GM18511 (cell line): Measurements from ENCODE around the gene ARHGEF12.

Source experiments
- ATAC-seq: cut with Tn5 transposase; IDR thresholded peaks from one replicate; pipeline ENCODE4 v1.9.1; 2021; ENCODE audit warnings: mild to moderate bottlenecking, moderate library complexity; ENCODE audit not compliant: unreplicated experiment

ARHGEF12 gene

DNA sequence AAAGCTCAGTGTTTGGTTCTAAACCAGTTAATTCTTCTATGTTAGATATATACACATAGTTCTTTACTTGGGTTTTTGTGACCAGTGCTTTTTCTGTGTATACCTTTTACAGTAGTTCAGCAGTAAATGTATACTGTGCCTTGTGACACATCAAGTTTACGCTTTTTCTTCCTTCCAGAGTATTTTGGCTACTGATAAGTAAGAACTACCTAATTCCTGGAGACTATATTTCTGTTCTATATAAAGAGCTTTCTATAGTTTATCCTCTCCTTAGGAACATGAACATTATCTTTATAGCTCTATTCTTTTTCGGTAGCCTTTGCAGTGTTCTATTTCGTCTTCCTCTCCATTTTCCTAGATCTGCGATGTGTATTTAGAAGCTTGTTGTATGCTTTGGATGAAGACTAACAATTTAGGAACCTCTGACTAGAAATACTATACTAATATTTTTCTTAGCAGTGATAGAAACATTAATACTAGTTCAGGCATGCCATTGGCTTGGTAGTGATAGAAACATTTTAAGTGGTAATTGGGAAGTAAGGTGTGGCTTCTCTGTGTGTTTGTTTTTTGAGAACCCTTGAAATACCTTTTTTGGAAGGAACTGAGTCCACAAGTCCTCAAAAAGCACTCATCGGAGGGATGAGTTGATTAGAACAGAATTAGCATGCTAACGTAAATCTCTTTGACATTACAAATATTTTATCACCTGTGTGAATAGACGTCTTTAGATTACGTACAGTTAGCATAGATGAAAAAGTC lies 74.6 kb downstream of the ARHGEF12 start:
- ATAC-seq = no peak

DNA sequence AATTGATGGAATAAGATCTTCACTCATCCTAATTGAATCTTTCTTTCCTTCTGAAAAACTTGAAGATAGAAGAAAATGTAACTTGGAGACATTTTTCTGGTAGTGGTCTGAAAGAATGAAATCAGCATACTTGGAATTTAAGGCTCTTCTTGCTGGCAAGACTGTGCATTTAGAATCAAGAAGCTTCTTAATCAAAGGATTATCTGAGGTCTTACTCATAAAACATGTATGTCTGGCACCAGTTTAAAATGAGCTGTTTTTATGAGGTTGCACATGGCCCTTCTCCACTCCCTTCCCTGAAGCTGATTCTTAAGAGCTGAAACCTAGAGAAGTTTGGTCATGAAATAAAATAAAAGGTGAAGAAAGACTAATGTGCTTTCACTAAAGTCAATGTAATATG lies 77.3 kb downstream of the ARHGEF12 start:
- ATAC-seq = no peak

DNA sequence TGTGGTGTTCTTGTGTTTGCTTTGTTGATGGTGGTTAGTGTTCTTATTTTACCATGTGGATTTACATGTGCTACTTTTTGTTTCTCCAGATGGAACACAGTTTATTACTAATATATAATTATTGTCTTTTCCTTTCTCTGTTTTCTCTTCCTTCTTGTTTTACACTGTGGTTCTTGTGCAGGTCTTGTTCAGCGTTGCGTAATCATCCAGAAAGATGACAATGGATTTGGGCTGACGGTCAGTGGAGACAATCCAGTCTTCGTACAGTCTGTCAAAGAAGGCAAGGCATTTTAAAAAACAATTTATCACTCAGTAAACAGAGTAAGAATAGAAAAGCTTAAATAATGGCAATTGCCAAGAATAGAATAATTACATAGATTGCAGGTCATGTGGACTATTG lies 84.4 kb downstream of the ARHGEF12 start:
- ATAC-seq = no peak

DNA sequence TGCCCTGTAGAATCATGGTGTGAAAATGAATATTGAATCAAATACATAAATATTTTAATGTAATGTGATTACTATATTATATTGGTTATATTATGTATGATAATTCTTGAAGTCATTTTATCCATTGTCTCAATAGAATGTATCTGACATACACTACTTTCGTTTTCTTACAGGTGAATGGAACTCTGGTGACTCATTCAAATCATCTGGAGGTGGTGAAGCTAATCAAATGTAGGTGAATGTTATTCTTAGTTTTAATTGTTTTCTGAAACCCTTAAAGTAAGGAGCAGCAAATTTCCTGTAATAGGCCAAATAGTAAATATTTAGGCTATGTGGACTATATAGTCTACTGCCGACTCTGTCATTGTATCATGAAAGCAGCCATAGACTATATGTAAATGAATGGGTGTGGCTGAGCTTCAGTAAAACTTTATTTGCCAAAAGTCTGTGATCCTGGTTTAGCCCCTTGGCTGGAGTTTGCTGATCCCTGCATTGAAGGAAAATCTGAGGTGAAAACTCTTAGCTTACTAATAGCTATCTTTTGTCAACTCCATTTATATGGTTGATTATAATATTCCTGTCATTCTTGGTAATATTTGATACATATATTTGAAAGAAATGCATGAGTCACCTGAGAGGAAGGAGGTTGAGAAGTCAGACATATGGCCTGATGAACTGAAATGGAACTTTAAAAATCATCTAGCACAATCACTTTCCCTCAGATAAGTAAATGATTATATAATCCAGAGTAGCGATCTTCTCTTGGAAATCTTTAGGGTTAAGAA lies 88.2 kb downstream of the ARHGEF12 start:
- no peak for ATAC-seq

DNA sequence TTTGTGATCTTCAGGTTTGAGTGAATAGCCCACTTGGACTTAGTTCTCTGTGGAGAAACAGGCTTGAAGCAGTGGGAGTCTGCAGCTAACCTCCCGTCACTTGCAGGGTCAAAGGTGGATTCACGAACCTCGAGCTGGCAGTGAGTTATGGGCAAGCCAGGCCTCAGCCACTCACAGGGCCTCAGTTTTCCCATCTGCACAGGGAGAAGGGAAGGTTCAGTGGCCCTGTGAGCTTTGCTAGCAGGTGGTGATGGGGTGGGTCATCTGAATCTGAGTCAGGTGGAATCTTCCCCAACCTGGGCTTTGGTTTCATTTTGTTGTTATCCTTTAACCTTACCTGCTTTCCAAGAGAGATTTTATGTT lies 88.7 kb downstream of the ARHGEF12 start:
- ATAC-seq = no peak

DNA sequence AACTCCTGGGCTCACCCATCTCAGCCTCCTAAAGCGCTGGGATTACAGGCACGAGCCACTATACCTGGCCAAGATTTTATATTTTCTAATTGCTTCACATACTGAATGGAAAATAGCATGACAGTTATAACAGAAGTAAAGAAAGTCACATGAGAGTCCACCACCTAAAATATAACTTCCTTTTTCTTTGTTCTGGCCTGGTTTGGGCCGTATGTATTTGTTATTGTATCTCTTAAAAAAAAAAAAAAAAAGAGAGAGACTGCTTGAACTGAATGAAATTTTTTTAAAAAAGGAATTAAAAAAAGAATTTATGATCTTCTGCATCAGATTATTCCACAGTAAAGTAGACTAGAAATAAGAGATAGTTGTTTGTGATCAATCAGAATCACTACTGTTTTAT lies 89.3 kb downstream of the ARHGEF12 start:
- no peak for ATAC-seq

DNA sequence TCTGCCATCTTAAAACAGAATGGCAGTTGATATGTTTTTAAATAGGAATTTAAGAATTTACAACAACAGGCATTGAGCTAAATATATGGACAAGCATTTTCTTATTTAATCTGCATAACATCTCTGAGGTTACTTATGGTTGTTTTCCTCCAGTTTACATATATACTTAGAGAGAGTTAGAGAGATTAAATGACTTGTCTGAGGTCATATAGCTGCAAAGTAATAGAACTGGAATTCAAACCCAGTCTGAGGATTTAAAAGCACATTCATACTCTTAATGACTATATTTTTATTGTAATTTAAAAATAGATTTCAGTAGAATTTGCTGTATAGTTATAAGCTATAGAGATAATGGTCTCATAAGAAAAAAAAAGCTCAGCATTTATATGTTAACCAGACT lies 93.9 kb downstream of the ARHGEF12 start:
- ATAC-seq = no peak

DNA sequence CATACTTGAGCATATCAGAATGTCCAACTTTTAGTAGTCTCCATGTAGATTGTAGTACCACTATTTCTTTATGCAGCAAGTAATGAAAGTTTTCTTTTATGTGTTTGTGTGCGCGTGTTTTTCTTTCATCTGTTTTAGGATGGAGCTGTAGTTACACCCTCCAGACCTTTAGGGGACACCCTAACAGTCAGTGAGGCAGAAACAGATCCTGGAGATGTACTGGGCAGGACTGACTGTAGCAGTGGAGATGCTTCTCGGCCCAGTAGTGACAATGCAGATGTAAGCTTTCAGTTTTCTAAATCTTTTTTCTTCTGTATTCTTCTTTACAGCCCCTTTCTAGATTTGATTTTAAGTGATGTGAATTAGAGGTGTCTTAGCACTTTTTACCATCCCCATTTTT lies 95.4 kb downstream of the ARHGEF12 start:
- ATAC-seq = no peak

DNA sequence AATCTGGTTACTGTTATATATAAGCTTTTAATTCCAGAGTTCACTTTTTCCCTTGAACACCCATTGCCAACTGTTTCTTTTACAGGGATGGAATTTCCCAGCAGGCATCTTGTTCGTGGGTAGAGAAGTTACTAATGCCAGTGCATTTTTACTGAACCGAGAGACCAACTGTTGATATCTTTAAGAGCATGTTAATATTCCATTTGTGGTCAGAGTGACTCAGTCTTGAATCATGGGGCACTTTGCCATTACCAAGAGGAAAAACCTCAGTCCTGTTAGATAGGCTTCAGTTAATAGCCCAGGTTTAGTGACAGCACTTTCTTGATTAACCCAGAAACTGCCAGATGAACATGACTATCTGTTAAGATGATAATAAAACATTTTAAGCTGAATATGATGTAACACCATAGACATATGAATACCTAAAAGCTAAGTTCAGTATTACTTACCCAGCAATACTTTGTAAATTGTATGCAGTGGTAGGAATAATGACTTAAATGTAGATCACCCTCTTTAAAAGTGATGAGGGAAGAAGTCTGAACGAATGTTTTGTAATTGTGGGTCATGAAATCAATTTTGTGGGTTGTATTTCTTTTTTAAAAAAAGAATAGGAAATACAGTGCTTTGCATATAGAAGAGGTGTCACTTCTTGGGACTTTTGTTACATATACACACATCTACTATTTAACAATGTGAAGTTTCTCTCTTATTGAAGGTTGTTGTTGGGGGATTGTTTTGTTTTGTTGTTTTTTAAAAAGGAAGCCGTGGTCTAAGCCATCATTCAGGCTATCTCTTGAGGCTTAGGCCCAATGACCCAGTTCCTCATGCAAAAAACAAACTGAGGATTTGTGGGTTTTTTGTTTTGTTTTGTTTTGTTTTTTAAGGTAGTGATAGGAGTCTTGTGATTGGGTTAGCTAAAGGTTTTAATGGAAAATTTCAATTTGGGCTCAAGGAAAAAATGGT lies 96.1 kb downstream of the ARHGEF12 start:
- peak; percentile 66 for ATAC-seq

DNA sequence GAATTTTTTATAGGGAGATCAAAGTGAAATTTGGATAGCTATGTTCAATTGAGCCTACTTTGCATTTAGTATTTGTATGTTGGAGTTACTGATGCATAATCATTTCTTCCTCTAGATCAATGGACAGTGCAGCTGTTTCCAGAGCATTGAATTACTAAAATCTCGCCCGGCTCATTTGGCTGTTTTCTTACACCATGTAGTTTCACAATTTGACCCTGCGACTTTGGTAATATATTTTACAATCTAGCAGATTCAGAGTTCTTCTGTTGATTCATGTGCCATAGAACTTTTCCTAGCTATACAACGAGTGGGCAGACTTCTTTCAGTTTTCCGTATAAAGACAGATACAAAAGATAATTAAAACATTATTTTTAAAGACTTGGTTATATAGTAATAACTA lies 105.4 kb downstream of the ARHGEF12 start:
- no peak for ATAC-seq

DNA sequence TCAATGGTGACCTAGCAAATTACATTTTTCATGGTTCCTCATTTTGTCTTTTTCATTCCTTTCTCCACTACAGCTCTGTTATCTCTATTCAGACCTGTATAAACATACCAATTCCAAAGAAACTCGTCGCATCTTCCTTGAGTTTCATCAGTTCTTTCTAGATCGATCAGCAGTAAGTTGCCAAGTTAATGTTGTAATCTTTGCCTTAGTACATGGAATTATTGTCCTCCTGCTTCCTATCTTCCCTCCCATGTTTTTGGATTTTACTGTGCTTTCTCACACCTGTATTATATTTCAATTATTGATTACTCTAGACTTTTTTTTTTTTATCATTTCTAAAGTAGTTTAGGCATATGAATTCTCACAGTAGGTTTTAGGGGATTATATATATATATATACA lies 105.8 kb downstream of the ARHGEF12 start:
- ATAC-seq = no peak

DNA sequence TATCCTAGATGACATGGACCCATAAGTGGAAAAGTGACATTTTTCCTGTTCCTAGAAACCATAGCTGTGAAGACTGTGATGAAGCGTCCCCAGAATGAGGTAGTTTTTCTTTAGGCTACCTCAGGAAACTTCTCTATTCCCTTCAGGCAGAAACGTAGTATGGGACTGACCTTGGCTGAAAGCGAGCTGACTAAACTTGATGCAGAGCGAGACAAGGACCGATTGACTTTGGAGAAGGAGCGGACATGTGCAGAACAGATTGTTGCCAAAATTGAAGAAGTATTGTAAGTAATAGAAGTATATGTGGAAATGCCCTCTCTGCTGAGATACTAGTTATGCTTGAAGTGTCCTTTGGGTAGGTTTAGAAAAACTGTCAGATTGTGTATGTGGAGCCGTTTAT lies 110.6 kb downstream of the ARHGEF12 start:
- ATAC-seq = no peak

DNA sequence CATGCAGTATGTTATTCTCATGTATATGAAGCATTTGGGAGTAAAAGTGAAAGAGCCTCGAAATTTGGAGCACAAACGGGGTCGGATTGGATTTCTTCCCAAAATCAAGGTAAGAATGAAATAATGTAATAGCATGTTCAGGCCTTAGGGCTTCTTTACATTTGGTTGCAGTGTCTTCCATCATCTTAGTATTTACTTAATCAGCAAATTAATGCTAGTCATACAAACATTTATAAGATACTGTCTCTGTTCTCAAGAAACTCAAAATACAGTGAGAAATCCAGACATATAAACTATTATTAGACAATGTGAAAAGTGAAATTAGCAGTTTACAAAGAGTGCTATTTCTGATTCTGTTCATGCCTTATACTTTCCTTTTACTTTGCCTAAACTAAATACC lies 112.0 kb downstream of the ARHGEF12 start:
- no peak for ATAC-seq

DNA sequence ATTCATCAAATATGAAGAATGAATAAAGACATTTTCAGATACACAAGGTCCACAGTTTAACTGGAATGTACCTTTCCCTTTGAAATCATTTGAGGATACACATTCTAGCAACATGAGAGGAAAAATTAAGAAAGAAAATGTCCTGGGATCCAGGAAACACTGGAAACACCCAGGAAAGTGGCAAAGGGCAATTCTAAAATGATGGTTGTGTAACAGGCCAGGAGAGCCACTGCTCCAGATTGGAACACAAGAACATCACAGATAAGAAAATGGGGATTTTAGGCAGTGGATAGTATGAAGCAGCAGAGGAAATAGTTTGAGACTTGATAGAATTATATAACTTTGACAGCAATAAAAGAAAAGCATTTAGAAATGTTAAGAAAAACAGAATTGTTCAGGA lies 119.3 kb downstream of the ARHGEF12 start:
- no peak for ATAC-seq

DNA sequence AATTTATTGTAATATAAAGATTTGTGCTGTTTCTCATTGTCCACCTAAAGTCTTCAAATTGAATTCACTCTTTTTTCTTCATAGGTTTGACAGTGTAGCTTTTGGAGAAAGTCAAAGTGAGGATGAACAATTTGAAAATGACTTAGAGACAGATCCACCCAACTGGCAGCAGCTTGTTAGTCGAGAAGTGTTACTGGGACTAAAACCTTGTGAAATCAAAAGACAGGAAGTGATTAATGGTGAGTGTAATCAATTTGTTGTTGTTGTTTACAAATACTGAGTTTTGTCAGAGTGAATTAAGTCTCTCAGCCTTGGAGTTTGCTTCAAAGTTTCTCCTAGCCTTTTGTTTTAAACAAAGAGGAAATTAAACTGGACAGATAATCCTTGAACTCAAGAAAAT lies 121.8 kb downstream of the ARHGEF12 start:
- ATAC-seq = no peak

DNA sequence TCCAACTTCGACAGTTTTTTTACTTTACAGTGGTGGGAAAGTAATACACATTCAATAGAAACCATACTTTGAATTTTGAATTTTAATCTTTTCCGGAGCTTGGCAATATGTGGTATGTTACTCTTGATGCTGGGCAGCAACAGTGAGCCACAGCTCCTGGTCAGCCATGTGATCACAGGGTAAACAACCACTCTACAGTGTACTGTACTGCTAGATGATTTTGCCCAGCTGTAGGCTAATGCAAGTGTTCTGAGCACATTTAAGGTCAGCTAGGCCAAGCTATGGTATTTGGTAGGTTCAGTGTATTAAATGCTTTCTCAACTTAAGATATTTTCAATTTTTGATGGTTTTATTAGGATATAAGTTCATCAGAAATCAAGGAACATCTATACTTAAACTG lies 126.6 kb downstream of the ARHGEF12 start:
- no peak for ATAC-seq

DNA sequence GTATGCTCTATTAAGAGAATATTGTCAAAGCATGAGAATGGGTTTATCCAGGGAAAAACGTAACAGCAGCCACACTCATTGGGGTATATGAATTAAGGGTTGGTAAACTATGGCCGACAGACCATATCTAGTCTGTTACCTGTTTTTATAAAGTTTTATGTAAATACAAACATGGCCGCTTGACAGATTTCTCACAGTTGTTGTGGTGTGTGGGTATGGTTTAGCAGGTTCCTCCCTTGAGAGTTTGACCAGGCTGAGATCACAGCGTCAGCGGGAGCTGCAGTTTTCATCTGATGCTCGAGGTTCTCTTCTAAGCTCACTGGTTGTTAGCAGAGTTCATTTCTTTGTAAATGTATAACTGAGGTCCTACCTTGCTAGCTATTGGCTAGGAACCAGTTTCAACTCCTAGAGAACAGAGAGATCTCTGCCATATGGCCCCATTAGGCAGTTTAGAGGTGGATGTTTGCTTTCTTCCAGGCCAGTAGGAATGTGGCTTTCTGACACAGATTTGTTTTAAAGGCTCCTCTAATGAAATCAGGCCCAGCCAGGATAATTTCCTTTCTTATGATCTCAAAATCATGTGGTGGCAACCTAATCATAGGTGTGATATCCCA lies 129.8 kb downstream of the ARHGEF12 start:
- ATAC-seq = no peak

DNA sequence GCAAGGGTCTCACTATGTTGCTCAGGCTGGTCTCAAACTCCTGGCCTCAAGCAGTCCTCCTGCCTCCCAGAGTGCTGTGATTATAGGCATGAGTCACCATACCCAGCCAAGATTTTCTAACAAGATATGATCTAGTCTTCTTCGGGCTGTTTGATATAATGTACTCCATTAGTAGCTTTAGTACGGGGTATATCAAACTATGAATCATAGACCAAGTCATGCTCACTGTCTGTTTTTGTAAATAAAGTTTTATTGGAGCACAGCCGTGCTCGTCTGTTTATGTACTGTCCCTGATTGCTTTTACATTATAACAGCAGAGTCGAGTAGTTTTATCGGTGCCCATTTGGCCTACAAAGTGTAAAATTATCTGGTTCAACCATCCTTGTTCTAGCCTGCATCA lies 131.4 kb downstream of the ARHGEF12 start:
- no peak for ATAC-seq

DNA sequence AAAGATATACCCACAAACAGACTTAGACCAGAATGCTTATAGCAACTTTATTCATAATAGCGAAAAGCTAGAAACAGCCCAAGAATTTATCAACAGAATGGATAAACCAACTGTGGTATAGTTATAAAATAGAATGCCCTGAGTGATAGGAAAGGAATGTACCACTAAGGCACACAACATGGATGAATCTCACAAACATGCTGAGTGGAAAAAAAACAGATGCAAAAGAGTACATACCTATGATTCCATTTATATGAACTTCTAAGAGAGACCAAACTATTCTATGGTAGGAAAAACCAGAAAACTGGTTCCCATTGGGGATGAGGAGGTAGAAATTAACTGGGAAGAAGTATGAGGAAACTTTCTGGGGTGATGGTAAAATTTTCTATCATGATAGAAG lies 134.9 kb downstream of the ARHGEF12 start:
- no peak for ATAC-seq

DNA sequence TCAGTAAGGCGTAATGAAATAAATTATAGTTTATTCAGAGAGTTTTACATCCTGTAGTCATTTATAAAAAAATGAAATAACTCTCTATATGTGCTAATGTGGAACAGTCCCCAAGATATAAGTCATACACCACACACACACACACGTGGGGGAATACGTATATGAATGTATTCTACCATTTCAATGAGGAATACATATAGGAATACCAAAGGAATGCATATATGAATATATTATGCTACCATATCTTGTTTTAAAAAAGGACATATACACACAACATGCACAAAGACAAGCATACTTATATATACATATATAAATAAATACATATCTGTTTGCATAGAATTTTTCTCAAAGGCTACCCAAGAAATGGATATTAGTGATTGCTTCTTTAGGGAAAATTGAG lies 135.8 kb downstream of the ARHGEF12 start:
- no peak for ATAC-seq

DNA sequence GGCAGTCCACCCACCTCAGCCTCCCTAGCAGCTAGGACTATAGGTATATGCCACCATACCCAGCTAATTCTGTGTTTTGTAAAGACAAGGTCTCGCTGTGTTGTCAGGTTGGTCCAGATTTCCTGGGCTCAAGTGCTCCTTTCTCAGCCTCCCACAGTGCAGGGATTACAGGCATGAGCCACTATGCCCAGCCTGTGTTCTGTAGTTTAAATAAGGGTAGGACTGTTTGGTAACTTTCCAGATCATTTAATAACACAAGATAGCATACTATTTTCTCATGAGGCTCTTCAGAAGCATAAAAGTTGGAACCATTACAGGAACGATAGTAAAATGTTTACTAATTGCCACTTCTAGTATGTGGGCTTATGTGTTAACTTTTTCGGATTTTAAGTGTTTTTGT lies 137.3 kb downstream of the ARHGEF12 start:
- no peak for ATAC-seq
